ENCODE results near the gene CABS1.

The CABS1 gene

DNA sequence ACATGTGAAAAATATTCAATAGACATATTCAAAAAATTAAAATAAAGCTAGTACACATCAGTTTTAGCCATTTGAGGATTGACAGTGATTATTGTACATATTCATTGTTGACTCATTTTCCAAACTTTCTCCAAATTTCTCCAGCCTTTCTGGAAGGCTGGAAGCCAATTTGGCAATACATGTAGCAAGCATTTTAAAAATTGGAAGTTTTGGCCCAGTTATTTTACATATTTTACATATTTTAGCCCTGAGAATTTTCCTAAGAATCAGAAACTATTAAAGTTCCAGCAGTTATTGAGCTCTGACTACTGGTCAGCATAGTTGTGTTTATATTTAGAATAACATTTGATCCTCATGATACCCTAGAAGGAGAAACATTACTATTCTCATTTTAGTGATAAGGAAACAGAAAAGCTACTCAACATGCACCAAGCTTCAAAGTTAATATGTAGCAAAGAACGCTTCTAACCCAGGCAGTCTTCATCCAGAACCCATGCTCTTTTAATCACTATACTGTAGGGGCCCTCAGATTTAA lies 3.2 kb downstream of the CABS1 start:
- DNase-seq (ENCODE audit: insufficient read length, low spot score) (no peak), FAIRE-seq (no peak)
- TF ChIP-seq, protein P1, sequence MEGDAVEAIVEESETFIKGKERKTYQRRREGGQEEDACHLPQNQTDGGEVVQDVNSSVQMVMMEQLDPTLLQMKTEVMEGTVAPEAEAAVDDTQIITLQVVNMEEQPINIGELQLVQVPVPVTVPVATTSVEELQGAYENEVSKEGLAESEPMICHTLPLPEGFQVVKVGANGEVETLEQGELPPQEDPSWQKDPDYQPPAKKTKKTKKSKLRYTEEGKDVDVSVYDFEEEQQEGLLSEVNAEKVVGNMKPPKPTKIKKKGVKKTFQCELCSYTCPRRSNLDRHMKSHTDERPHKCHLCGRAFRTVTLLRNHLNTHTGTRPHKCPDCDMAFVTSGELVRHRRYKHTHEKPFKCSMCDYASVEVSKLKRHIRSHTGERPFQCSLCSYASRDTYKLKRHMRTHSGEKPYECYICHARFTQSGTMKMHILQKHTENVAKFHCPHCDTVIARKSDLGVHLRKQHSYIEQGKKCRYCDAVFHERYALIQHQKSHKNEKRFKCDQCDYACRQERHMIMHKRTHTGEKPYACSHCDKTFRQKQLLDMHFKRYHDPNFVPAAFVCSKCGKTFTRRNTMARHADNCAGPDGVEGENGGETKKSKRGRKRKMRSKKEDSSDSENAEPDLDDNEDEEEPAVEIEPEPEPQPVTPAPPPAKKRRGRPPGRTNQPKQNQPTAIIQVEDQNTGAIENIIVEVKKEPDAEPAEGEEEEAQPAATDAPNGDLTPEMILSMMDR (IDR thresholded peaks at IDR 0.05; ENCODE audit: insufficient read depth, missing control alignments) = no peak

DNA sequence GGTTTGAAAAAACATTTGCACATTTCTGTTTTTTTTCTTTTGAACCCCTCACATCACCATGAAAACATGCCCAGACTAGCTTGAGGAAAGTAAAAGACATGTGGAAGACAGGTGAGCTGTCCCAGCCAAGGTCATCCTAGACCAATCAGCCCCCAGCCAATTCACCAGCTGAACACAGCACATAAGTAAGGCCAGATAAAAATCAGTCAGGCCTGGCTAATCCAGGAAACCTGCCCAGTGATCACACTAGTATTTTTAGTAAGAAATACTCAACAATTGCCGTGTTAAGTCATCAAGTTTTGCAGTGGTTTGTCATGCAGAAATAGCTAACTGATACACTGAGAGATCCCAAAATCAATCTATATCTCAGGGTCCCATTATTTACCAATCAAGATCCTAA lies 21.4 kb downstream of the CABS1 start:
- DNase-seq (ENCODE audit: insufficient read length, low spot score) = no peak
- TF ChIP-seq, protein P1 (IDR thresholded peaks at IDR 0.05; ENCODE audit: insufficient read depth, missing control alignments) = no peak
- FAIRE-seq = no peak

GRCh38 chr4:70359115-70359661 lies 24.4 kb downstream of the CABS1 start:
- FAIRE-seq = no peak
- TF ChIP-seq, protein P1 (IDR thresholded peaks at IDR 0.05; ENCODE audit: insufficient read depth, missing control alignments) = no peak
- no peak for DNase-seq (ENCODE audit: insufficient read length, low spot score)

DNA sequence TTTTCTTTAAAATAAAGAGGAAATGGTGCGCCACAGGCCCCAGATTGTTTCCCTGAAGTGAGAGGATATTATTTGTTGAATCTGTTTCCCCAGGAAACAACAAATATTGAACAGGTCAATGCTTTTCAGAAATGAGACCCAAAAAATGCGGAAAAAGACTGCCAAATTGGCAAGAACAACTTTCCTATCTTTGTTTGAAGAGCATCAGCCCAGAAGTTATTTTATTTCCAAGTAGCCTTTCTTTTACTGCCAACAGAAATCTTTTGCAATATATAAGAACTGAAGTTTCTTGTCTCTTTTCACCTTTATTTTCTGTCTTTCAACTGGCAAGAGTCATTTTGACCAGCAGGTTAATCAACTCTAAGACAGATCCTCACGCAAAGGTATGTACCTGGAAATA lies 25.7 kb downstream of the CABS1 start, which contains the start of gene SMR3A:
Gene SMR3A (plus strand): TSS at position 301 of the 400 bp plus-strand sequence. CDS start 1,356 bp downstream, outside the sequence.
- TF ChIP-seq, protein P1 (IDR thresholded peaks at IDR 0.05; ENCODE audit: insufficient read depth, missing control alignments) = no peak
- FAIRE-seq (no peak), DNase-seq (ENCODE audit: insufficient read length, low spot score) (no peak)

GRCh38 chr4:70364002-70364401 lies 29.2 kb downstream of the CABS1 start:
- DNase-seq (ENCODE audit: insufficient read length, low spot score) = no peak
- no peak for FAIRE-seq
- TF ChIP-seq, protein P1 (IDR thresholded peaks at IDR 0.05; ENCODE audit: insufficient read depth, missing control alignments) = no peak

DNA sequence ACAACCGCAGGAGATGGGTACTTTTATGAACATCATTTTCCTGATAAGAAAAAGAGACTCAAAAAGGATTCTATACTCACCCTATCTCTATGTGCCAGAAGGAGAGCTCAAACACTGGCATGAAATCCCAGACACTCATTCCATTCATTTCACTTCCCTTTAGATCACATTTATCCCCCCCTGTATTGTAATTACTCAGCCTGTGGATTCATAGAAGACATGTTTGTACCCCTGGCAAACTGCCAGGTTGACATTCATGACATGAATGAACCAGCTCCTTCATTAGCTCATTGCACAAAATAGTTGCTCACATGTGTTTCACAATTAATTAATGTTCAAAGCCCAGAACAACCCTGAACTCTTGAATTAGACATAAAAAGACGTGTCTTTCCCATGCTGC lies 30.7 kb downstream of the CABS1 start:
- DNase-seq (ENCODE audit: insufficient read length, low spot score) (no peak), FAIRE-seq (no peak)
- TF ChIP-seq, protein P1 (IDR thresholded peaks at IDR 0.05; ENCODE audit: insufficient read depth, missing control alignments) = no peak

- TF ChIP-seq, protein P1 (IDR thresholded peaks at IDR 0.05; ENCODE audit: insufficient read depth, missing control alignments) = no peak
- DNase-seq (ENCODE audit: insufficient read length, low spot score) = no peak
- no peak for FAIRE-seq
Measured at GRCh38 chr4:70367813-70368212, 33.0 kb downstream of the CABS1 start.

Measured in D721Med (cell line).